Bronchial epithelial cell (primary cell): ENCODE results near the gene FNDC3B. TPM values are rescaled to one million over a fixed set of nuclear protein-coding genes. Genes with fewer than 3 reads are reported as not detected.

ENCODE experiments used
- DNase-seq: peaks from one replicate; pipeline ENCODE4 v3.0.0-alpha.2; 2010; ENCODE audit warnings: low read depth
- FAIRE-seq: peaks from 2 replicates; lab custom pipeline; 2011; peaks lifted over from hg19 to GRCh38; lab: Jason Lieb, UNC
- H3K27me3 ChIP-seq: 2 replicates; pipeline ENCODE4 v1.5.1; 2011; ENCODE audit warnings: low read length; ENCODE audit not compliant: control insufficient read depth, insufficient read depth
- H3K36me3 ChIP-seq: 2 replicates; pipeline ENCODE4 v1.5.1; 2011; ENCODE audit warnings: low read length; ENCODE audit not compliant: control insufficient read depth, insufficient read depth
- H3K4me3 ChIP-seq: 2 replicates; pipeline ENCODE4 v1.5.1; 2011; ENCODE audit warnings: mild to moderate bottlenecking, low read depth, low read length, control low read depth
- CTCF ChIP-seq: IDR thresholded peaks from 2 replicates; pipeline ENCODE4 v1.5.1; 2011; ENCODE audit warnings: mild to moderate bottlenecking, moderate library complexity, low read length, control low read depth, inconsistent platforms; ENCODE audit not compliant: insufficient read depth, severe bottlenecking
- total RNA-seq: library from RNA; depleted of rRNA; stranded (reverse); fragments of >200 nt; gene quantifications from 2 replicates; pipeline ENCODE4 v1.2.1, GENCODE V29; 2014

FNDC3B gene
- total RNA-seq, 1 donor from 2014 or later = 39.2 TPM

GRCh38 chr3:172222478-172223071 lies 183.2 kb downstream of the FNDC3B start:
- no peak for DNase-seq
- no peaks in the 10 kb centered on the region for H3K27me3 ChIP-seq
- peaks cover 2% of the 10 kb centered on the region for H3K36me3 ChIP-seq
- no peak for FAIRE-seq
- no peak for TF ChIP-seq CTCF
- no peak overlapping the region for H3K4me3 ChIP-seq

DNA sequence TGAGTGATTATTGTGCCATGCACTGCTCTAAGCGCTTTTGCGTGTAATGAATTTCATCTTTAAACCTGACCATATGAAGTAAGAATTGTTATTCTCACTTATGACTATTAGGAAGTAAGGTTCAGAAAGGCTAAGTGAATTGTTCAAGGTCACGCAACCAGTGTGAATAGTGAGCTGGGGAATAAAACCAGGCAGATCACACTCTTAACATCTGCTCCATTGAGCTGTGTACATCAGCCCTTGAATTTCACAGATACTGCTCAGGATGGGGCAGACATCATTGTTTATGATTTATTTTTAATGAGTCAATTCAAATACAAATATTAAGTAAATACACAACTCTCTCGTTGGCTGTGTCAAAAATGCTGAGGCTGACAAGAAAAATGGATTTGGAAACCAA lies 184.5 kb downstream of the FNDC3B start:
- peaks cover 2% of the 10 kb centered on the region for H3K36me3 ChIP-seq
- TF ChIP-seq CTCF = no peak
- no peaks in the 10 kb centered on the region for H3K27me3 ChIP-seq
- FAIRE-seq (no peak), DNase-seq (no peak)
- no peak overlapping the region for H3K4me3 ChIP-seq

DNA sequence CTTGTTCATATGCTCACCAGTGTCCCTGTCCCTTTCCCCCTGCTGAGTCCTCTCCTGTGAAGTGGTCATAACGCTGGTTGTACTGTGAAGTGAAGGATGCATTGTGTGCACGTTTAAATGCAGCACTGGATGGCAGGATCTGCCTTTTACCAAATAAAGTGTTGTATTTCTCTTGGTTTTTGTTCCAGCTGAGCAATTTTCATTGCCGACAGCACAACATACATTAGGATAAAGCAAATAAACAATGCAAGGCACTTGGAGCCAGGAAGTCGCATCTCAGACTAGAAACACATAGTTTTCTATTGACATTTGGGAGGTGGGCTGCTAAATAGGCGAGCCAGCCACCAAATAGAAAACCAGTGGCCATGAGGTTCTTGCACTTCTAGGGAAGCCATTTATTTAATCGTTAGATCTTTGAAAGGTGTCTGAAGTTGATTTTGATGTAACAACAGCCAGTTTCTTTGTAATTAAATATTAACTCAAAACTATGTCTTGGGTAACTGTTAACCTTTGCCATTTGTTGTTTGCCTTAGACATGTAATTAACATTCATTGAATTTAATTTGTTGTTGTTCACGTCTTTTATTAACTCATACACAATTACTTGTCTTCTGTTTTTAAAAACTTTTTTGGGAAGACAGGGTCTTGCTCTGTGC lies 185.3 kb downstream of the FNDC3B start:
- no peak for FAIRE-seq
- DNase-seq = no peak
- no peaks in the 10 kb centered on the region for H3K27me3 ChIP-seq
- H3K4me3 ChIP-seq = no peak overlapping the region
- peaks cover 2% of the 10 kb centered on the region for H3K36me3 ChIP-seq
- TF ChIP-seq CTCF = no peak

DNA sequence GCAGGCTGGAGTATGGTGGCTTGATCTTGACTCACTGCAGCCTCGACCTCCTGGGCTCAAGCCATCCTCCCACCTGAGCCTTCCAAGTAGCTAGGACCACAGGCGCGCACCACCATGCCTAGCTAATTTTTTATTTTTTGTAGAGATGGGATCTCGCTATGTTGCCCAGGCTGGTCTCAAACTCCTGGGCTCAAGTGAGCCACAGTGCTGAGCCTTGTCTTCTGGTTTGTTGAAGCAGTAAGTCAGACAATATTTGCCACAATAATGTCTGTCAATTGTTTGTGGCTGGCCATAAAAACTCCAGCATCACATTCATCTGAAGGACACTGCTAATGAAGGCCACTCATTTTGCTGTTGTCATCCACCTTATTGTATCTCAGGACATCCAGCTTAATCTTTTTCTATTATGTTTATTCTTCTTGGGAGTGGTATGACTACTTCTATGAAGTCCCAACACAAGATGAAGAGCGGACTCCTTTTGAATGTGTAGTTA lies 185.9 kb downstream of the FNDC3B start:
- H3K4me3 ChIP-seq = no peak overlapping the region
- no peak for FAIRE-seq
- DNase-seq = no peak
- TF ChIP-seq CTCF = no peak
- H3K36me3 ChIP-seq = peaks cover 2% of the 10 kb centered on the region
- H3K27me3 ChIP-seq = no peaks in the 10 kb centered on the region

DNA sequence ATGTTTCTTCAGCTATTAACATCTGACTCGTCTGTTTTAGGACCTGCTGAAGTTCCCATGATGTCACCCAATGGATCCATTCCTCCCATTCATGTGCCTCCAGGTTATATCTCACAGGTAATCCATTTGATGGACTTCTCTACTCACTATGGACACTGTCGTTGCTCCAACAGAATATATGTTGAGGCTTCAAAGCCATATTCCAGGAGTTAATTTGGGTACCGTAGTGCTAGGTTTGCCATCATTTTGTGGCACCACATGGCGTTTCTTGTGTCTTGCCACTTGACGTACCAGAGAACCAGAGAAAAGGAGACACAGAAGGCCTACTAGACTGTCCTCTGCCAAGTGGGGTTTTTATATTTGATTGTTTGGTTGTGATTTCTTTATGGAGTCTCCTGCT lies 187.5 kb downstream of the FNDC3B start:
- DNase-seq (no peak), FAIRE-seq (no peak)
- no peak for TF ChIP-seq CTCF
- Histone ChIP-seq H3K36me3 (peaks cover 2% of the 10 kb centered on the region), H3K4me3 (no peak overlapping the region), H3K27me3 (no peaks in the 10 kb centered on the region)
